Stimulated activated CD8-positive, alpha-beta memory T cell treated with anti-CD3 and anti-CD28 coated beads, Interleukin-12 subunit alpha, Interleukin-12 subunit beta, amount 100 ng/mL, for 24 hours (primary cell): ENCODE data around the gene GRM8.

Experiments
- DNase-seq: peaks from one replicate; pipeline ENCODE4 v3.0.0-alpha.2; 2020; ENCODE audit errors: extremely low read depth

Gene GRM8

GRCh38 chr7:126818393-126819196 lies 434.1 kb downstream of the GRM8 start:
- DNase-seq: no peak

DNA sequence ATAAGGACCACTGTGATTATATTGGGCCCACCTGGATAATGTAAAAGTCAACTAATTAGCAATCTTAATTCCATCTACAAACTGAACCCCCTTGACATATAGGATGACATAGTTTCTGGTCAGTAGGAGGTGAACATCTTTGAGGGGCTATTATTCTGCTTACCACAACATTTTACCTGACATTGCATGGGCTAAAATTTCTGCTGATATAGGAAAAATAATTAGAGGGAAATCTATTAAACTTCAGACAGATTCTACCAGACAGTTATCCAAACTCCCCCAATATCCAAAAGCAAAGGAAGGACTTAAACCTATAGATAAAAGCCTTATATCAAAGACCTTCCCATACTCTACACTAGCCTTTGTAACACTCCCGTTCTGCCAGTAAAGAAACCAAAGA lies 443.6 kb downstream of the GRM8 start:
- no peak for DNase-seq

DNA sequence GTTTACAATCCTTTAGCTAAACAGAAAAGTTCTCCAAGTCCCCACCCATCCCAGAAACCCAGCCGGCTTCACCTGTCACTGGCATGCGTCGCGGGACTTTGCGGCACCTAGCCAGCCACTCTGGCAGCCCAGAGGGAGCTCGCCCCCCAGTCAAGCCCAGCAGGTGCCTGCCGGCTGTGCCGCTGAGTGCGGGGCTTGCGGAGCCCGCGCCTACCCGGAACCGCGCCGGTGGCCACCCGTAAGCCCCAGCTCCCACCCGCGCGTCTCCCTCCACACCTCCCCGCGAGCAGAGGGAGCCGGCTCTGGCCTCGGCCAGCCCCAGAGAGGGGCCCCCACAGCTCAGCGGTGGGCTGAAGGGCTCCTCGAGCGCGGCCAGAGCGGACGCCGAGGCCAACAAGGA lies 446.1 kb downstream of the GRM8 start:
- no peak for DNase-seq

DNA sequence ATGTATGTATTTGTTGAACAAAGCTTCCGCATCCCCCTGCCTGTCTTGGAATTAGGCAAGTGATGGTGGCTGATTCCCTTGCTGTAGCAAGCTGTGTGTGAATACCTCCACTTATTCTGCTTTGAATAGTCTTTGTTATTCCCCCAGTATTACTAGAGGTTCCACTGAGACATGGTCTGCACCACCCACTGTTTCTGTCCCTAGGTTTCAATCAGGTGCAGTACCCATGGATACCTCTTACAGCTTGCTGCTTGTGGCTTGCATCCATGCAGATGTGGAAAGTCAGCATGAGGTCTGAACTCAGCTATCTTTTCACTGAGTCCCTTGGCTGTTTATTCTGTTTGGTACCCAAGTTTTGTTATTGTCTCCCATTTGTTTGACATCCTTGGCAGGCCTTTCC lies 447.4 kb downstream of the GRM8 start:
- no peak for DNase-seq

GRCh38 chr7:126804604-126805003 lies 448.1 kb downstream of the GRM8 start:
- no peak for DNase-seq

GRCh38 chr7:126803990-126804389 lies 448.8 kb downstream of the GRM8 start:
- DNase-seq: no peak

- DNase-seq: no peak
Observed at GRCh38 chr7:126803060-126803665, 449.6 kb downstream of the GRM8 start.

DNA sequence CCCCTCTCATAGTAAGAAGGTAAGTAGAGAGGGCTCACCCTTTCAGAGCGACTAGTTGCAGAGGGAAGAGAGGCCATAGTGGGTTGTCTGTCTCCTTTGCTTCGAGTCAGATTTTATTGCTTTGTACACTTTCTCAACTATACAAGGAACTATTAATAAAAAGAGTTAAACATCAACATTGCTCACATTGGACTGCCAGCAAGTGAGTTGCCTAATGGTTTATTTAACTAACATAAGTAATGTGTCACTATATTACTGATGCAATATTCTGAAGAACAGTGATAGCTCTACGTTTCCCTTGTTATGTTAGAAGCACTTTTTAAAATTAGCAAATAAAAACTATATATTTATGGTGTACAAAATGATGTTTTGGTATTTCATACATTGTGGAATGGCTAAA lies 451.0 kb downstream of the GRM8 start:
- DNase-seq: no peak

DNA sequence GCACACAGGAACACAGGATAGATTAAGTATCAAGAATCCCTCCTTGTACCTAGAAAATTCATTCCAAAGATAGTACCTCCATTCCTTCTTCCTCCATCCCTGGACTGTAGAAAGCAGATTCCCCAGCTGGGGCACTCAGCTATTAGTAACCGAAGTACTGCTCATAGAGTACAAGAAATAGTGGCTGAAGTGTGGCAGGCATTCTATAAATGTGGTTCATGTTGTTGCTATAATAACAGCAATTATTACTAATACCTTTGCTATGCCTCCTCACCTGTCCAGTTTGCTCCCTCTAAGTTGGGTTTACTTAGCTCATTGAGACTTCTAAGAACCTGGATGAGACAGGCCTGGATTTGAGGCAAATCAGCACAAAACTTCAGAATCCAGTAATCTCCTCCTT lies 453.2 kb downstream of the GRM8 start:
- no peak for DNase-seq

- no peak for DNase-seq
Observed at GRCh38 chr7:126792521-126792920, 460.2 kb downstream of the GRM8 start.

GRCh38 chr7:126791306-126791705 lies 461.4 kb downstream of the GRM8 start:
- no peak for DNase-seq

DNA sequence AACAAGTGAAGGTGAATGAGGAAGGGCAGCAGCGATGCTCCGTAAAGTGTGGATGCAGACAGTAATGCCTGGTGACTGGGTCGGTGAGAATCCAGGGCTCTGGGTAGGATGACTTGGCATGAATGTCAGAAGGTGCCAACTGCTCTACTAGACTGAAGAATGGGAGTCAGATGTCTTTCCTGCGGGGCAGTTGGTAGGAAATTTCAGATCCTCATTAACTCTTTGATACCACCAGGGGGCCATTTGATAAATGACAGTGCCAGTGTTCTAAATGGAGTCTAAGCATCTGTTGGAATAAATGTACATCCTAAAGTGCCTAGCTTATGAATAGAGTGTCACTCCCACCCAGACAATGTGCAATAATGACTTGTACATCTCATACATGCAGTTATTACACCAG lies 462.0 kb downstream of the GRM8 start:
- no peak for DNase-seq

DNA sequence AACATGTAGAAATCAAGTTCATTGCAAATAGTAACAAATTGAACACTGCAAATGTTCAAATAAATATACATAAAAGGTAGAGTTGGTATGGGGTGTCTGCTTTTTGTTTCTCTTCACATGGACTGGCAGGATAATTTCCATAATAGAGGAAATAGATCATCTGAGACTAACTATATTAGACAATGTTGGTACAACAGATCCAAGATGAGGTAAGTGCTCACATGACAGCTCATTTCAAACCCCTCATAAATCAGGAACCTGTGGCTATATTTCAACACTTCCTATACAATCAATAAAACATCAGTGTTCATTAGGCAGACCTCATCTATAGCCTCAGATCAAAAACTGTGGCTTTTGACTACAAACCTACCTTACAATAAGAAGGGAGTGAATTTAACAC lies 469.1 kb downstream of the GRM8 start:
- DNase-seq: no peak

DNA sequence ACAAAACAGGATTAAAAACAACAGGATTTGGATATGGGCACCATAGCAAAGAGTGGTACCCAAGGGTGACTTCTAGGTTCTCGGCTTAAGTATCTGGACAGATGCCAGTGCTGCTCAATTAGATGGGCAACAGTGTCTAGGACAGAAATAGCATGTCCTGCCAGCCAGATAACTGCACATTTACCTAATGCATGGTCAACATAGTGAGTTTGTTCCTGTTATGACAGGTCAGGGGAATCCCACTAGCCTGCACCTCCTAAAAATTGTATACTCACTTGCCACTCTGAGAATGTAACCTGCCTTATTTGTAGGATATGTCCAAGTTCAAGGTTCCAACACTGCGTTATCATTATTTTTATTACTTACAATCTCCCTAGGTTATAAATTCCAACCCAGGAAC lies 471.7 kb downstream of the GRM8 start:
- no peak for DNase-seq

GRCh38 chr7:126778101-126778500 lies 474.6 kb downstream of the GRM8 start:
- no peak for DNase-seq

DNA sequence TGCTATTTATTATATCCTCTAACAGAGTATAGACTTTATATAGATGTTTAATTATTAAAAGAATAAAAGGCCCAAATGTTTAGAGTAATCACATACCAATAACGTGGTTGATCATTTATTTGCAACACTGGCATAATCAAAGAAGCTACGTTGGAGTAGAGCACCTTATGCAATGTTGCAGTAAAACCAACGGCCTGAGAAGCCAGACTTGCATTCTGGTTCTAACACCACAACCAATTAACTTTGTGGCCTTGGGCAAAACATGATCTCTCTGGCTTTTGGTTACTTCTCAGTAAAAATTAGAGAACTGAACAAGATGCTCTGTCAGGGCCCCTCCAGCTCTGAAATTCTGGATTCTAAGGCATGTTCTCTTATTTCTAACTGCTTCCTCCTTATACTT lies 476.2 kb downstream of the GRM8 start:
- no peak for DNase-seq

GRCh38 chr7:126774077-126774476 lies 478.7 kb downstream of the GRM8 start:
- DNase-seq: no peak

DNA sequence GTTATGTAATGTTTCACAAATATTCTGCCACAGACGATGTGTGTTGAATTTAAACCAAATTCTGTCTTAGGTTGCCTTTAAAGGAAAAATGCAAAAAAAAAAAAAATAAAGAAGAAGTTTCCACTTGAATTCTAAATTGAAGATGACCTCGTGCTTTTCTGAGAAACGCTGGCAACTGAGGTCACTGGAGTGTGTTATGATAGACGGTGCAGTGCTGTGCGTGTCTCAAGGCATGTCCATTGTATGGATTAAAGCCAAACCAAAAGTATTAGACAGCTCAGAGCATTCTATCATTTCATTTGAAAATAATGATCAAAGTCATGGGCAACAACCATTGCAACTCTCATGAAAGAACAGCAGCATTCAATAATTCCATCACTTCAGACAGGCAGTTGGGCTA lies 483.9 kb downstream of the GRM8 start:
- no peak for DNase-seq

- no peak for DNase-seq
Observed at GRCh38 chr7:126760914-126761577, 491.7 kb downstream of the GRM8 start.

DNA sequence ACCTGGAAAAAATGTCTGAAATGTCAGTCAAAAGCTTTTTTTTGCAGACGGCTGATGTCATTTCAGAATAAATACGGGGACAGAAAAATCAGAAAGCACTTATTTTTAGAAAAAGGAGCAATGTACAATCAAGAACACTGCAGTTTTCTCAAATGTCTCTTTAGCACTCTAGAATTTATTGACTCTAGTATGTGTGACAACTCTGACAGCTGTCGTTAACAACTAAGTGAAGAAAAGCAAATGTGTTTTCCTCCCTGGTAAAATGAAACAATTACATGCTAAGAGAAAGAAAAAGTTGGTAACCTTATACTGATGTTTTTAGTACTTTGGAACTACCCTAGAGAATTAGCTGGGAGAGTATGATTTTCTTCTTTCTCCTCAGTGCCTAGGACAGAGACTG lies 497.4 kb downstream of the GRM8 start:
- no peak for DNase-seq

- no peak for DNase-seq
Observed at GRCh38 chr7:126750207-126750911, 502.4 kb downstream of the GRM8 start.

DNA sequence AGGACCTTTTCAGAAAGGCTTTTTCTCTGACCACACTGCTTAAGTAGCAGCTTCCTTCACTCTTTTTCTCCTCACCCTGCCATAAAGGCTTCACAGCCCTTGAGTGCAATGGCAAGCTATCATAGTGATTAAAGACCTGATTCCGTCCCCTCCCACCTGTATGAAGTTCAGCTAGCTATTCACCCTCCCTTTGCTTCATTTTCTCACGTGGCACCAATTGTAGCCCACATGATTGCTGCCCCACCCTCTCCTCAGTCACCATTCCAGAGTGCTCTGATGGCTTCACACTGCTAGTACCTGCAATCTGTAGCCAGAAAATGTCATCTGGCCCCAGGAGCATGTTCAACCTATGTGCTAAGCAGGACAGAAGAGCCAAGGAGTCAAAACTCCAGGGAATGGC lies 523.8 kb downstream of the GRM8 start:
- no peak for DNase-seq
